GM19395 (cell line): ENCODE results near the gene REC8.
"Not testable (repeated sequence)": the region's sequence is repeated elsewhere in the genome, so short reads cannot be mapped to it uniquely, and the experiment has no call there.

ENCODE experiments used
- ATAC-seq: cut with Tn5 transposase; IDR thresholded peaks from one replicate; pipeline ENCODE4 v1.9.1; 2021; ENCODE audit warnings: mild to moderate bottlenecking, moderate library complexity; ENCODE audit not compliant: unreplicated experiment

The REC8 gene

GRCh38 chr14:24183014-24183481 is 11.2 kb downstream of the REC8 start:
- no peak for ATAC-seq

- no peak for ATAC-seq
These were observed 12.5 kb downstream of the REC8 start for GRCh38 chr14:24184104-24184970.

- no peak for ATAC-seq
These were observed 13.1 kb downstream of the REC8 start for GRCh38 chr14:24185026-24185425.

GRCh38 chr14:24185741-24186140 is 13.9 kb downstream of the REC8 start:
- ATAC-seq = no peak

- ATAC-seq = no peak
These were observed 15.1 kb downstream of the REC8 start for GRCh38 chr14:24186831-24187538.

- ATAC-seq = no peak
These were observed 15.6 kb downstream of the REC8 start for GRCh38 chr14:24187539-24187915.

GRCh38 chr14:24188251-24189058 is 16.6 kb downstream of the REC8 start, which contains the start of gene IPO4:
Gene IPO4 (minus strand): TSS chr14:24188816. CDS start chr14:24188787, 29 bp downstream.
- peak; percentile 89 for ATAC-seq

GRCh38 chr14:24189059-24189375 is 17.1 kb downstream of the REC8 start:
- ATAC-seq = no peak

GRCh38 chr14:24189460-24189859 is 17.6 kb downstream of the REC8 start:
- ATAC-seq = no peak

GRCh38 chr14:24190416-24190815 is 18.5 kb downstream of the REC8 start:
- ATAC-seq = no peak

- no peak for ATAC-seq
These were observed 21.1 kb downstream of the REC8 start for GRCh38 chr14:24192933-24193332.

- ATAC-seq = no peak
These were observed 22.4 kb downstream of the REC8 start for GRCh38 chr14:24194186-24194872.

GRCh38 chr14:24194873-24195185 is 22.9 kb downstream of the REC8 start:
- ATAC-seq = no peak

- ATAC-seq = peak; percentile 83
These were observed 23.5 kb downstream of the REC8 start, which contains the start of gene TM9SF1 for GRCh38 chr14:24195186-24196070. Gene TM9SF1 (minus strand): TSS chr14:24195441. CDS start chr14:24195019, 422 bp downstream.

GRCh38 chr14:24196071-24197055 is 24.5 kb downstream of the REC8 start:
- ATAC-seq = peak; percentile 32

GRCh38 chr14:24197056-24197450 is 25.2 kb downstream of the REC8 start:
- ATAC-seq = no peak

GRCh38 chr14:24198814-24199524 is 27.1 kb downstream of the REC8 start:
- ATAC-seq = no peak

GRCh38 chr14:24202538-24202937 is 30.7 kb downstream of the REC8 start:
- ATAC-seq = not testable (repeated sequence)
